HepG2 (cell line): ENCODE results near the gene WDR31. TPM values are rescaled to one million over a fixed set of nuclear protein-coding genes. Genes with fewer than 3 reads are reported as not detected.

Experiments
- HES4 ChIP-seq: sonication (generic); formaldehyde crosslinking; IDR thresholded peaks from 2 replicates; pipeline ENCODE4 v1.9.0; 2021; ENCODE audit warnings: mild to moderate bottlenecking, missing genetic modification reagents, borderline replicate concordance
- HHEX ChIP-seq: IDR thresholded peaks from 2 replicates; pipeline ENCODE4 v1.6.1; 2016; ENCODE audit warnings: control low read depth
- MYC ChIP-seq: sonication (generic); formaldehyde crosslinking; IDR thresholded peaks from 2 replicates; pipeline ENCODE4 v1.9.0; 2021; ENCODE audit warnings: missing genetic modification reagents, borderline replicate concordance
- NR2C2 ChIP-seq: sonication (generic); formaldehyde crosslinking; IDR thresholded peaks from 2 replicates; pipeline ENCODE4 v1.4.0; 2020; ENCODE audit warnings: missing genetic modification reagents, mild to moderate bottlenecking, moderate library complexity, borderline replicate concordance
- PPARG ChIP-seq: conservative IDR thresholded peaks from 2 replicates; pipeline ENCODE4 v1.6.1; 2016; ENCODE audit warnings: missing biosample characterization, missing genetic modification reagents
- RARA ChIP-seq: IDR thresholded peaks from 2 replicates; pipeline ENCODE4 v1.6.1; 2016; ENCODE audit warnings: missing genetic modification reagents, missing compliant biosample characterization
- RFXAP ChIP-seq: sonication (generic); formaldehyde crosslinking; IDR thresholded peaks from 2 replicates; pipeline ENCODE4 v1.4.0; 2020; ENCODE audit warnings: missing genetic modification reagents, borderline replicate concordance
- SOX13 ChIP-seq, 3 experiments: fragments of 450-650 bp in 1 of 3; sonication (generic) in 1 of 3; formaldehyde crosslinking in 1 of 3; IDR thresholded peaks in 2 of 3; conservative IDR thresholded peaks in 1 of 3; 2 replicates each; pipeline versions ENCODE4 v1.5.0 to v1.6.1; 2016 to 2020; ENCODE audit warnings: antibody characterized with exemption in 1 of 3, mild to moderate bottlenecking in 1 of 3, missing compliant biosample characterization in 1 of 3, missing genetic modification reagents in 1 of 3, moderate library complexity in 1 of 3
- TOE1 ChIP-seq: sonication (generic); formaldehyde crosslinking; IDR thresholded peaks from 2 replicates; pipeline ENCODE4 v1.4.0; 2020; ENCODE audit warnings: mild to moderate bottlenecking, missing genetic modification reagents
- polyA plus RNA-seq, 8 experiments: library from polyadenylated mRNA; depleted of rRNA in 3 of 8; stranded (reverse) in 7 of 8; unstranded in 1 of 8; fragments of >200 nt; fragmentation: Illumina TruSeq in 4 of 8; extraction: Trizol in 4 of 8; gene quantifications; 2 replicates each; pipeline versions ENCODE4 v1.2.1 to v1.2.3, GENCODE V29; 2011 to 2016; ENCODE audit warnings: low read depth in 4 of 8, missing spikeins in 1 of 8, mixed read lengths in 1 of 8; ENCODE audit not compliant: insufficient read depth in 1 of 8
- total RNA-seq, 5 experiments: library from RNA; depleted of rRNA; stranded (reverse); fragments of >200 nt; fragmentation: Illumina TruSeq; extraction: Trizol; gene quantifications; 2 replicates each; pipeline ENCODE4 v1.2.3, GENCODE V29; 2016; ENCODE audit warnings: low read depth in 1 of 5
- TF ChIP-seq, protein P1 (sequence below), 2 experiments: sonication (generic) in 1 of 2; formaldehyde crosslinking in 1 of 2; IDR thresholded peaks; 2 replicates each; pipeline versions ENCODE4 v1.4.0 to v1.6.1; 2018 to 2020; ENCODE audit warnings: missing genetic modification reagents in 2 of 2, borderline replicate concordance in 1 of 2, low read depth in 1 of 2, mild to moderate bottlenecking in 1 of 2, missing biosample characterization in 1 of 2
- TF ChIP-seq, protein P2 (sequence below): sonication (generic); formaldehyde crosslinking; IDR thresholded peaks from 2 replicates; pipeline ENCODE4 v1.5.1; 2020; ENCODE audit warnings: mild to moderate bottlenecking, missing genetic modification reagents, moderate library complexity
- TF ChIP-seq, protein P3 (sequence below): sonication (generic); formaldehyde crosslinking; IDR thresholded peaks from 2 replicates; pipeline ENCODE4 v1.8.0; 2022; ENCODE audit warnings: missing genetic modification reagents, mild to moderate bottlenecking, borderline replicate concordance

The WDR31 gene
- total and polyA plus RNA-seq, 2 of the 13 experiments (the other 11 are each of a cell fraction or from before 2014, with no cell fraction given) = 0.33 to 1.7 TPM

DNA sequence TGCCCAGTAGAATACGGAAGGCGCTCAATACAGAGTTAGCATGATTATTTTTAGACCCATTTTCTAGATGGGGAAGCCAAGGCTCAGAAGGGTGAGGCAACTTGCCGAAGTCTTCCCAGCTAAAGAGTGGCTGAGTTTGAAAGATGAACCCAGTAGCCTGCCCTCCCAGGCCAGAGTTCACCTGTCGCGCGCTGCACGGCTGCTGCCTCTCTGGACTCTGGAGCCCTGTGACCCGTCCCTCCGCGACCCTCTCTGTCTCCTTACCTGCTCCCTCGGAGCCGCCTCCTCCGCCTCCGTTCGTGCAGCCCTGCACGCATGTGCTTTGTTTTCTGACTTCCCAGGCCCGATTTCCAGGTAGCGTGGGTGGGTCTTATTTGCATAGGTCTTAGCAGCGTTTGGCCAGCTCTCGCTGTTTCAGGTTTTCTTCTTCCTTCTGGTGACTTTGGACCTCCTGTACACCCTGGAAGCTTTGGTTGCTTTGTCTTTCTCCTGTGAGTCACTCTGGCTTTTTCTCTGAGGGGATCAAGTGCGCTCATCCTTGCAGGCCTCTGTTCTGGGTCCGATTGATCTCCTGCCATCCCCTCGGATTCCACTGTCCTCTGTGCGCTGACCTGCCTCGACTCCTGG is 37.2 kb downstream of the WDR31 start, which contains the start of gene RNF183 (continued):
- TF ChIP-seq SOX13 (IDR thresholded peaks at IDR 0.05) = no peak
- peak in 1 of 2 experiments; percentile 35; a peak in 1 of 4 replicates for TF ChIP-seq SOX13 (CRISPR knock-in tag; conservative IDR thresholded peaks at IDR 0.05 in 1 of 2, IDR thresholded peaks at IDR 0.05 in 1 of 2)
- TF ChIP-seq, protein P1, sequence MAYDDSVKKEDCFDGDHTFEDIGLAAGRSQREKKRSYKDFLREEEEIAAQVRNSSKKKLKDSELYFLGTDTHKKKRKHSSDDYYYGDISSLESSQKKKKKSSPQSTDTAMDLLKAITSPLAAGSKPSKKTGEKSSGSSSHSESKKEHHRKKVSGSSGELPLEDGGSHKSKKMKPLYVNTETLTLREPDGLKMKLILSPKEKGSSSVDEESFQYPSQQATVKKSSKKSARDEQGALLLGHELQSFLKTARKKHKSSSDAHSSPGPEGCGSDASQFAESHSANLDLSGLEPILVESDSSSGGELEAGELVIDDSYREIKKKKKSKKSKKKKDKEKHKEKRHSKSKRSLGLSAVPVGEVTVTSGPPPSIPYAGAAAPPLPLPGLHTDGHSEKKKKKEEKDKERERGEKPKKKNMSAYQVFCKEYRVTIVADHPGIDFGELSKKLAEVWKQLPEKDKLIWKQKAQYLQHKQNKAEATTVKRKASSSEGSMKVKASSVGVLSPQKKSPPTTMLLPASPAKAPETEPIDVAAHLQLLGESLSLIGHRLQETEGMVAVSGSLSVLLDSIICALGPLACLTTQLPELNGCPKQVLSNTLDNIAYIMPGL (CRISPR knock-in tag; IDR thresholded peaks at IDR 0.05; ENCODE audit: borderline replicate concordance in 1 of 2, low read depth in 1 of 2) = no peak
- no peak for TF ChIP-seq HES4 (CRISPR knock-in tag)
- no peak for TF ChIP-seq TOE1 (CRISPR knock-in tag)
- TF ChIP-seq, protein P2, sequence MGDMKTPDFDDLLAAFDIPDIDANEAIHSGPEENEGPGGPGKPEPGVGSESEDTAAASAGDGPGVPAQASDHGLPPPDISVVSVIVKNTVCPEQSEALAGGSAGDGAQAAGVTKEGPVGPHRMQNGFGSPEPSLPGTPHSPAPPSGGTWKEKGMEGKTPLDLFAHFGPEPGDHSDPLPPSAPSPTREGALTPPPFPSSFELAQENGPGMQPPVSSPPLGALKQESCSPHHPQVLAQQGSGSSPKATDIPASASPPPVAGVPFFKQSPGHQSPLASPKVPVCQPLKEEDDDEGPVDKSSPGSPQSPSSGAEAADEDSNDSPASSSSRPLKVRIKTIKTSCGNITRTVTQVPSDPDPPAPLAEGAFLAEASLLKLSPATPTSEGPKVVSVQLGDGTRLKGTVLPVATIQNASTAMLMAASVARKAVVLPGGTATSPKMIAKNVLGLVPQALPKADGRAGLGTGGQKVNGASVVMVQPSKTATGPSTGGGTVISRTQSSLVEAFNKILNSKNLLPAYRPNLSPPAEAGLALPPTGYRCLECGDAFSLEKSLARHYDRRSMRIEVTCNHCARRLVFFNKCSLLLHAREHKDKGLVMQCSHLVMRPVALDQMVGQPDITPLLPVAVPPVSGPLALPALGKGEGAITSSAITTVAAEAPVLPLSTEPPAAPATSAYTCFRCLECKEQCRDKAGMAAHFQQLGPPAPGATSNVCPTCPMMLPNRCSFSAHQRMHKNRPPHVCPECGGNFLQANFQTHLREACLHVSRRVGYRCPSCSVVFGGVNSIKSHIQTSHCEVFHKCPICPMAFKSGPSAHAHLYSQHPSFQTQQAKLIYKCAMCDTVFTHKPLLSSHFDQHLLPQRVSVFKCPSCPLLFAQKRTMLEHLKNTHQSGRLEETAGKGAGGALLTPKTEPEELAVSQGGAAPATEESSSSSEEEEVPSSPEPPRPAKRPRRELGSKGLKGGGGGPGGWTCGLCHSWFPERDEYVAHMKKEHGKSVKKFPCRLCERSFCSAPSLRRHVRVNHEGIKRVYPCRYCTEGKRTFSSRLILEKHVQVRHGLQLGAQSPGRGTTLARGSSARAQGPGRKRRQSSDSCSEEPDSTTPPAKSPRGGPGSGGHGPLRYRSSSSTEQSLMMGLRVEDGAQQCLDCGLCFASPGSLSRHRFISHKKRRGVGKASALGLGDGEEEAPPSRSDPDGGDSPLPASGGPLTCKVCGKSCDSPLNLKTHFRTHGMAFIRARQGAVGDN (CRISPR knock-in tag) = peak; percentile 90
- TF ChIP-seq RARA (CRISPR knock-in tag) = 0 out of 2 replicates have a peak, but pooled peaks have one; percentile 6
- peak; percentile 65 for TF ChIP-seq MYC (CRISPR knock-in tag)
- 0 out of 2 replicates have a peak, but pooled peaks have one; percentile 28 for TF ChIP-seq PPARG
- TF ChIP-seq RFXAP (CRISPR knock-in tag) = no peak; the same call in 1 of the 2 replicates
- TF ChIP-seq HHEX (CRISPR knock-in tag) = no peak
- TF ChIP-seq, protein P3, sequence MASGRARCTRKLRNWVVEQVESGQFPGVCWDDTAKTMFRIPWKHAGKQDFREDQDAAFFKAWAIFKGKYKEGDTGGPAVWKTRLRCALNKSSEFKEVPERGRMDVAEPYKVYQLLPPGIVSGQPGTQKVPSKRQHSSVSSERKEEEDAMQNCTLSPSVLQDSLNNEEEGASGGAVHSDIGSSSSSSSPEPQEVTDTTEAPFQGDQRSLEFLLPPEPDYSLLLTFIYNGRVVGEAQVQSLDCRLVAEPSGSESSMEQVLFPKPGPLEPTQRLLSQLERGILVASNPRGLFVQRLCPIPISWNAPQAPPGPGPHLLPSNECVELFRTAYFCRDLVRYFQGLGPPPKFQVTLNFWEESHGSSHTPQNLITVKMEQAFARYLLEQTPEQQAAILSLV (CRISPR knock-in tag) = no peak
- TF ChIP-seq NR2C2 = no peak
